ENCODE results near the gene TEX2.

The TEX2 gene

DNA sequence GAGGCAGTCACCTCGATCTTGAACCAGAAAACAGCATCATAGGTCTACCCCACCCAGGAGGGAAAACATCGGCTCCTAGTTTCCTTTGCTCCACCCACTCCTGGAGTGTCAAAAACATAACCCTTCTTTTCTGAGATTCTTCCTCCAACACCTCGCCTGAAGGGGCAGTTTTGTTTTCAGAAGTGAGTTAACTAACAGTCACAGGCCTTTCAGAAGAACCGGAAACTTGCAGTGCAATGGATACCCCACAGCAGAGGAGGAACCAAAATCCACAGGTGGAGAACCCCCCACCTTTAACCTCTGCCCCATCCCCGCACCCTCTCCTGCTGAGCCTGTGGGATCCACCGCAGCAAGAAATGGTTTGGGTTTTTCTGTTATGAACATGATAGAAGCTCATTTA lies 7.8 kb upstream of the TEX2 start:
- in situ Hi-C loops (cut with MboI; ENCODE audit: low sequenced_read_pairs) = loop anchor here (10.0 kb wide), 1 partner anchor 126 kb away; no protein-coding TSS in a partner anchor

DNA sequence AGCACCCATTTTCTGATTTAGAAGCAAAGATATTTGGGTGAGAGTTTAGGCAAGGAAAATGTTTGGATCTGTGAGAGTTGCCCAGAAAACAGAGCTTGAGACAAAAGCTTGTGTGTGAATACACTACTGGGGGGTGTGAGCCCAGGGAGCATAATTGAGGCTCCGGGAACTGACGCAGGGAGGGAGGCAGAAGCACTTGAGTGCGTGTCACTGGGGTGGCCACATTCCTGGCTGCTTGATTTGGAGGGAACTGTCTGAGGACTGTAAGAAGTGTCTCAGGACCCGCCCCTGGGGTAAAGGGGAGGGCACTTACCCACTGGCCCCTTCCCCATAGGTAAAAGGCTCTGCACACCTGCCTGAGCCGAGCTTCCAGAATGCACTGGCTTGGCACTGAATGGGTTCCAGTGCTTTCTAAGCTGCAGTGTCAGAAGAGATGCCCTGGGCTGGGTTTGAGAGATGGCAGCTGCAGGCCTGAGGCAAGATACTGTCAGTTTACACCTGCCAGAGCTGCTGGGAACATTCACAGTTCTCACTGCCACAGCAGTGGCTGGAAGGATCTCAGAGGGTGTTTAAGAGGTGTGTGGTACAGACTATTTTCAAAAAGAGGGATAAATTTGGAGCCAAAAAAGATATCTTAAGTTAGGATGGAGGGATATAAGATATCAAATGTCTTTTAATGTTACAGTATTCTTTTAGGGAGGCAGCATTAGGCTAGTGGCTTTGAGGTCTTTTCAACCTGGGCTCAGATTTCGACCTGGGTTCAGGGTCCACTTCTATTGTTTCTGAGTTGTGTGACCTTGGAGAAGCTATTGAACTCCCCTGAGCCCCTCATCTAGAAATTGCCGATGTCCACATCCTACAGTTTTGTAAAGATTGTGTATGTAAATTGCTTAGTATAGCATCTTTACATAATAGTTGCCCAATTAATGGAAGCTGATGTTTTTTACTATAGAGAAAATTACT lies 6.9 kb upstream of the TEX2 start:
- in situ Hi-C loops (cut with MboI; ENCODE audit: low sequenced_read_pairs) = loop anchor here (10.0 kb wide), 1 partner anchor 125 kb away; no protein-coding TSS in a partner anchor

DNA sequence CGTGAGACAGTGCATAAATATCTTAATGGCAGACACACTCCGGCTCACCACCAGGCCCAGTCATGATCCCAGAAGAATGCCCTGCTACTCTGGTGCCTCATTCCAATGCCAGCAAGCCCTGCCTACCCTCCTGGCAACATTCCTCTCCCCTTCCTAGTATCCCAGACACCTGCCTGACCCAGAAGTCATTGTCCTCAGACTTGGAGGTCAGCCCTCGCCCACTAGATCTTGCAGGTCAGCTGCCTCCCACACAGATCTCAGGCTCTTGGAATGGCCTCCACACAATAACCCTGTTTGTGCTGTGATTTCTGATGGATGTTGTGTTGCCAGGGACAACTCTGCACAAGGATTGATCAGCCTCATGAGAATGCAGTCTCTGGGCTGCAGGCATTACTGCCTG lies 1.8 kb upstream of the TEX2 start:
- in situ Hi-C loops (cut with MboI; ENCODE audit: low sequenced_read_pairs) = no loop called here

DNA sequence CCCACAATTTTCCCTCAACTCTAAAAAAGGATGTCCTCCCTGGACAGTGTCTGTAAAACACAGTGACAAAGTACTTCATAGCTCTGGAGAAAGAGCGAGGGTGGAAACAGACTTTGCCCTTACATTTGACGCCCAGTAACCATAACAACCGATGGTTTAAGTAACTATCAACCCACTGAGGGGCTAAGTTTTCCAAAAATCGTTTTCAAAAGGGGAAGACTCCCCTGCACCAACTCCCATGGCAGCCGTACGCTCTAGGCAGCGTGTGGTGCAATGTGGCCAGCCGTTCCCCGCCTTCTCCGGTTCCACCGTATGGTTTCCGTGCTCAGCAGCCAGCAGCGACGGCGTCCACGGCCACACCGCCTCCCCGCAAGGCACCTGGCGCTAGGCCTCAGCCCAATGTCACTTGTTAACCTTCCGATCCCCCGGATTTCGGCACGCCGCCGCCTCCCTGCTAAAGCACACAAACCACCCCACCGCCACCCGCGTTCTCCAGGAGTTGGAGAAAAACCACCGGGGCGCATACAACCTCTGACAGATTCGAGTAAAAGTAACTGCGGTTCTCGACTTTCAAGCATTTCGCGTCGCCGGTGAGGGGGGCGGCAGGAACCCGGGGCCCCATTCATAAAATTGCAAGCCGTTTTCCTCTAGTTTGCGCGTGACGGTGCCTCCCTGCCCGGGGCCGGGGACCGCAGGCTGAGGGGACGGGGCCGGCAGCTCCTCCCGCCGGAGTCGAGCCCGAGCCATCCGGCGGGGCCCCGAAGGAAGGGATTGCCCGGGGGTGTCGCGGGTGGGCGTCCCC lies 661 bp downstream of the TEX2 start:
- in situ Hi-C loops (cut with MboI; ENCODE audit: low sequenced_read_pairs) = no loop called here

DNA sequence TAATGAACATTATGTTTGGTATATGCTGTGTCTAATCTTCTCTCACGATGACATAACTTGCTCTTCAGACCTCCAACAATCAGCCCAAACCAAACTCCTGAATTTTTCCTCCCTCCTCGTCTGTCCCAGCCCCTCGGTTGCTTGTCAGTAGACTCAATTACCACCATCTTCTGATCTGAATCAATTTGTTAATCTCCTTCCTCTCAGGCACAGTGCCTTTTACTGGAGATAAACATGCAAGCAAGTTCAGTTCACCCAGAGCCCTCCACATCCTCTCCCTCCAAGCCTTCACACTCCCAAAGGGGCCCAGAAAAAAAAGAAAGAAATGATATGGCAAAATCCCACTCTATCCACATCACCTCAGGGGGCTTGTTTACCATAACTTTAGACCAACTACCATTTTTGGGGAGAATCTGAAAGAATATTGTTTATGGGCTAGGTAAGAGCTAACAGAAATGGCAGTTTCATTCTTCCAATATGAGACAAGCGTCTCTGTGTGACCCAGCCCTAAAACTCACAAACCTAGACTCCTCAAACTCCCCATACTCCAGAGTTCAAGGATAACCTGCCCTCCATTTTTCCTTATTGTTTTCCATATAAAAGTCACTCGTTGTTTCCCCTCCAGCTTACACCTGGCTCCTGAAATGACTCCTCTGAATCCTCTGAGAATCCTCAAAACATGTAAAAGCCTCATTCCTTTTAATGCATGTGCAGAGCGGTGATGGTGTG lies 1.5 kb downstream of the TEX2 start:
- in situ Hi-C loops (cut with MboI; ENCODE audit: low sequenced_read_pairs) = no loop called here

DNA sequence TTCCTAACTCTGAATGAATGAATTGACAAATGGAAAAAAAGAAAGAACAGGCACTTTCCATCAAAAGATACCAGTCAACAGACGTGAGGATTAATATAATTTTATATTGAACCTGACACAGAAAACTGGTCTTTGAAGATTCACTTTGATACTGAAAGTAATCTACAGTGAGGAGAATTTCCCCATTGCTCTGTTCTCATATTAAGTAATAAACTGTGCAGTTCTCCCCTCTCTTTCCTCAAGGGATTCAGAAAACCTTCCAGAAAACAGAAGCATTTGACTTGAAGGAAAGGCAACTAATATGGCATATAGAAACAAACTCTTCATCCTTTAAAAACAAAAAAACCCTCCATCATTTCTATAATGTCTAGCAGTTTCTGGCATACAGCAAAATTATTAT lies 2.2 kb downstream of the TEX2 start:
- in situ Hi-C loops (cut with MboI; ENCODE audit: low sequenced_read_pairs) = no loop called here

DNA sequence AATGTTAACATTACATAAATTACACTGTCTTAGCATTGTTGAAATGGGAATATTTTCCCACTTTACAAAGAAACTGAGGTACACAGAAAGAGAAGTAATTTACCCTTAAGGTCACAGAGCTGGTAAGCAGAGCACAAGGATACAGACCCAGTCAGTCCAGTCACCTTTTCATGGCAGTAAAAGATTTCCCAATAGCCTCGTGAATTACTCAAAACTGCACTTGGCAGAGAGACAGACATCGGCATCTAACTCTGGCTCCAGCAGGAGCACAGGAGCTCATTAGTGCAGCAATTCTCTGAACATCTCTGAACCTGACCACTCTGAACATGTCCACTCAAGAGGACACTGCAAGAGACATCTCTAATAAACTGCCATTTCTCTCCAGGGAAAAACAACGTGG lies 3.1 kb downstream of the TEX2 start:
- in situ Hi-C loops (cut with MboI; ENCODE audit: low sequenced_read_pairs) = no loop called here

DNA sequence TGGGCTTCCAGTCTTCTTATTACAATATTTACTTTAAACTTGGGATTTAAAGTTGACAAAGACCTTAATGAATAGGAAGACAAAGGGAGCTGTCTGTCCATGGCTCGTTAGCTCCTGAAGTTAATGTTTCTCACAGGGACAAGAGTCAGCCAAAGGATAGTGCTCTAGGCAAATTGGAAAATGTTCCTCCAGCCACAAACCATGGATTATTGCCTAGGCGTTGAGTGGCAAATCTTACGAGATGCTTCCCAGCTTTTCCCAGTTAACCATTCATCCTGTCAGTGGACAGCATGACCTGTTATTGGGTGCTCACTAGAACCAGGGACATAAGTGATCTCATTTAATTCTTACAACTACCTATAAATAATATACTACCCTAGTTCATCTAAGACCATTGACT lies 3.6 kb downstream of the TEX2 start:
- in situ Hi-C loops (cut with MboI; ENCODE audit: low sequenced_read_pairs) = no loop called here

DNA sequence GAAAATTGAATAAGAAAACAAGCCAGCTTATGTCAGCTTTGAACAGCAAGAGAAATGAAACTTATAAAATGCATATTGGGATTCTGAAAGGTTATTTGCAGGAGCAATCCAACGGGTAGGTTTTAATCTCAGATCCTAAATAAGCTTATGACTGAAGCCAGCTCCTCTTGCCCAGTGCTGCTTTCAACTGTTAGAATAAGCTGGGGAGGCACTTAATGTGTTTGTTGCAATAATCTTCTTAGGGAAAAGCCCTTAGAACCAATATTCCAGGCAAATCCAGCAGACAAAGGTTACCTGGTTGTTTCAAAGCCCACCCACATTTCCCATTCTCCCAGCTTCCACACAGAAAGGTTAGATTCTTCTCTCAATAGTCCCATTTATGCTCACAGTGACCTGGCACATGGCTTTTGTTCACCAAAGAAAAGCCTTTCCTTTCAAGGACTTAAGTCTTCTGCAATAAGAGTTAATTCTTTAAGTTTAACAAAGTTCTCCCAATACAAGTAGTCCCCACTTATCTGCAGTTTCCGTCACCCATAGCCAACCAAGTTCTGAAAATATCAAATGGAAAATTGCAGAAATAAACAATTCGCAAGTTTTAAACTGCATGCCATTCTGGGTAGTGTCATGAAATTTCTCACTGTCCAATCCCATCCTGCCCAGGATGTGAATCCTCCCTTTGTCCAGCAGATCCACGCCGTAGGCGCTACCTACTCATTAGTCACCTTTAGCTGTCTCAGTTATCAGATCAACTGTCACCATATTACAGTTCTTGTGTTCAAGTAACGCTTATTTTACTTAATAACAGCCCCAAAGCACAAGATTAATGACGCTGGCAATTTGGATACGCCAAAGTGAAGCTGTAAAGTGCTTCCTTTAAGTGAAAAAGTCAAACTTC lies 5.9 kb downstream of the TEX2 start:
- in situ Hi-C loops (cut with MboI; ENCODE audit: low sequenced_read_pairs) = no loop called here

DNA sequence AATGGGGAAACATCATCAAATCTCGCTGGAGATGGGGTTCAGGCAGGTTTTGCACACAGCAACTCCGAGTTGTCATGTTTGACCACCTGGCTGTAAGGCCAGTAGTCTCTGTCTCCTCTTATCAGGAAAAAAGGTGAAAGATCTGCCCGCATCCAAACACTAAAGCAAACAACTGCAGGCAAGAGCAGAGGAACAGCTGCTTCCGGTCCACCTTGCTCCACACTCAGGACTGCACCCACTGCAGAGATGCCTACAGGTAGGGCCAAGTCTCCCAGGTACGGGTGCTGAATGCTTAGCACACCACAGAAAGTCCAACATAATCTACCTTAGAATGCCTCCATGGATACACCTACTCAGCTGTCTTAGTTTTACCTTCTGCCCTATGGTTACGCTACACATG lies 7.3 kb downstream of the TEX2 start:
- in situ Hi-C loops (cut with MboI; ENCODE audit: low sequenced_read_pairs) = no loop called here

DNA sequence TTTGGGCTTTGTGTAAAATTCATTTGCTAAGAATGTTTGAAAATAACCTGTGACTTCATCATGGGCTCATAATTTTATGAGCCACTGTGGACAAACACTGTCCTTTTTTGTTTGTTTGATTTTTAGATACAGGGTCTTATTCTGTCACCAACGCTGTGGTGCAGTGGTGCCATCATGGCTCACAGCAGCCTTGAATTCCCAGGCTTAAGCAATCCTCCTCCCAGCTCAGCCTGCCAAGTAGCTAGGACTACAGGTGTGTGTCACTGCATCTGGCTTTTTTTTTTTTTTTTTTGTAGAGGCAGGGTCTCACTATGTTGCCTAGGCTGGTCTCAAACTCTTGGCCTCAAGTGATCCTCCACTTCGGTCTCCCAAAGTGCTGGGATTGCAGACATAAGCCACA lies 8.3 kb downstream of the TEX2 start:
- in situ Hi-C loops (cut with MboI; ENCODE audit: low sequenced_read_pairs) = no loop called here

DNA sequence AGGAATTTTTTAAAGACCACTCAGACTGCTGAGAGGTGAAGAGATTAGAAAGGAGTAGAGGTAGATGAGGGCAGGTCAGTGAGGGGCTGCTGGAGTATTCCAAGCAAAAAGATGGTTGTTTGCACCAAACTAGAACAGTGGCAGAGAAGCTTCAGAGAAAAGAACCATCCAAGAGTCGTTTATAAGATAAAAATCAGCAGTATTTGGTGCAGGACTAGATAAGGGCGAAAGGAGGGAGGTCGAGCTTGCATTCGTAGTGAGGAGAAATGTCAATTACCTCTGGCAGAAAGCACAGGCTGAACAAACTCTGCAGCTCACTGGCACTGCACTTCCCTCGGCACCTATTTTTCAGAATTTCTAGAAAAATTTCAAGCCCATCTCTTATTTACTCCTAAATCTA lies 9.6 kb downstream of the TEX2 start:
- in situ Hi-C loops (cut with MboI; ENCODE audit: low sequenced_read_pairs) = no loop called here

DNA sequence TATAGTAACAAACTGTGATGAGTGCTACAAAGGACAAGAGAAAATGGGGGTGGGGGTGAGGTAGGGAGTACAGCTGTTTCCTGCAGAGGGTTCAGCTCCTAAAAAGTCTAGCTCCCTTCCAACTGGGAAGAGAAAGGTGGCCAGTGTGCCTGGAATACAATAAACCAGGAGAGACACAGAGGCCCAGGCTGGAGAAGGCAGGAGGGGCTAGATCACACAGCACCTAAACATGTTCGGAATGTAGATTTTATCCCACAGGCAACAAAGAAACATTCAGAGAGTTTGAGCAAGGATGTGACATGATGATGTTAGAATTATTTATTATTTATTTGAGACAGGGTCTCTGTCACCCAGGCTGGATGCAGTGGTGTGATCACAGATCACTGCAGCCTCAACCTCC lies 10.2 kb downstream of the TEX2 start:
- in situ Hi-C loops (cut with MboI; ENCODE audit: low sequenced_read_pairs) = no loop called here

DNA sequence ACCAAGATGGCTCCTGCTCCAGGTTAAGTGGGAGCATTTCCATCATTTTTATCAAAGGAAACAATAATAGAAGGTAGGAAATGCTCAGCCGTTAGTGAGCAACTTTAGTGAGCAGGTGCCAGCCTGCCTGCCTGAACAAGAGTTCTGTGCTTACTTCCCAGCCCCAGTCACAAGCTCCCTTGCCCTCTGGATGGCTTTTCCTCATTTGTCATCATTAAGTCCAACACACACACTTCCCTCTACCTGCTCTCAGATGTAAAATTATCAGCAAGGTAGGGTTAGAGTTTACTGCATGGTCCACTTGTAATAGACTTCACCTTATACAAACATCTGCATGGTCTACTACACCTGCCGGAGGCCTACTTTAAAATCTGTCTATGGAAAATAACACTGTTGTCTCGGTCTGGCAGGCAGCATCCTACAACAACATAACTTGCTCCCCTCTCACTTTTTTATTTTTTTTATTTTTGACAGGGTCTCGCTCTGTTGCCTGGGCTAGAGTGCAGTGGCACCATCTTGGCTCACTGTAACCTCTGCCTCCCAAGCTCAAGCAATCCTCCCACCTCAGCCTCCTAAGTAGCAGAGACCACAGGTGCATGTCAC lies 12.7 kb downstream of the TEX2 start:
- in situ Hi-C loops (cut with MboI; ENCODE audit: low sequenced_read_pairs) = no loop called here

DNA sequence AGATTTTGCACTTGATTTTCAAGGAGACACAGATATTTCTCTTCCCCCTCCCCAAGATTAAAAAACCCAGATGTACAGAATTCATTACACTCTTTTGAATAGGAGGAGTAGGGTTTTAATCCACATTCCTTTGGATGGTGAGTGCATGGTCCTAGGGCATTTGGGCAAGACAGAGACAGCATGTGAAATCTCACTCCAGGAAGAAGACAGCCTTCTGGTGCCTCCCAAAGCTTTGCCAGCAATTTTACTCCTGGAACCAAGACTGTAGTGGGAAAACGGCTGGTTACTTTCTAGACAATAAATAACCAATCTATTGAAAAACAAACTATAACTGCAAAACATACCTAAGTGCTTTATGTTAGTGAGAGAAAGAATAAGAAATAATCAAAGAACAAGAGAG lies 15.2 kb downstream of the TEX2 start:
- in situ Hi-C loops (cut with MboI; ENCODE audit: low sequenced_read_pairs) = no loop called here

DNA sequence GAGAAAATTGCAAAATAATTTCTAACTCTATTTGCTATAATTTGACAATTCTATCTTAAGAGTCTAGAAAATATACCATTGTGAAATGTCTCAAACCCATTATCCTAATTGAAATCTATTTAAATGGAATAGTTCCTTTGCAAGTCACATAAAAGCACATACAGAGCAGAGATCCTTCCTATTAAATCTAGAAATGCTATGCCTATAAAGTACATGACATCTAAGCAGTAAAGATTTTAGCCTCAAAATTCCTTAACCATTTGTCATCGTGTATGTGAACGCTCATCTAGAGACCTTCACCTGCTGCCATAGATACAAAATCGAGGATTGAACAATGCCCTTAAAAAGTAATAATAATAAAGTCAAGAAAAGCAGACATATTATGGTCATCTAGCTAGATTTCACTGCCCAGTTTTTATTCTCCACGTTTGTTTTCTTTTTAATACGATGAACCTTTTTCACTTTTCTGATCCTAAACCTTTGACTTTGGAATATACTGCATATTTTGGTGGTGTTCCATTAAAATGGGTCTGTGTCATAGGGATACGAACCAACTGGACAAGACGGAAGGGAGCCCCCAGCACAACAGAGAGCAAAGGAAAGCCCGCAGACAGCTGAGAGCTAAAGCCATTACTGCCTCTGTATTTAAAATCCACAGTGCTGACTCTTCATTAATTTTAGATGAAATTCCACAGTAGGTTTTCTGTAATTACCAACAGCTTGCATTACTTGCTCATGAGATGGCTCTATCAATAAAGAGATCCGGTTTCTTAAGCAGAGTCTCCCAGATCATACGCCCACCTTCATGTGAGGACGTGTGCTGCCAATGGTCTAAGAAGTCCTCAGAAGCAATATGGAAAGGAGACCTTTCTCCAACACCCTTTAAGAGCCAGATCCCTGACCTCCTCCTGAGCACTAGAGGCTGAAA lies 17.6 kb downstream of the TEX2 start:
- in situ Hi-C loops (cut with MboI; ENCODE audit: low sequenced_read_pairs) = no loop called here

DNA sequence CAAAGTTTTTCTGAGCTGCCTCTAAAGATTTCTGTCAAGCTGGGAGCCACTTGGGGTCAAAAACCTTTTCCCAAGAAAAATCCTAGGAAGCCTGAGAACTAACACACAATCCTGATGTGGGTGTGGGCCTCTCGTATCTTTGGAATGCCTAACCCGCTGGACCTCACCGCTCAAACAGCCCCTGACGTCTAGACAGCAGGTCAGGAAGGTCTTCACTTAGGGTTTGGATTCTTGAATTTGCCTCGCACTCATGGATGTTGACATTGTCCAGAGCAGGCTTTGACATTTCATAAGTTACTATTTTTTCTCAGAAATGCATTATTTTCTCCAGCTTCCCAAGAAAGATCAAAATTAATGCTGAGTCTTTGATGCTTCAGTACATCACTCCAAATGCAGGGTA lies 18.9 kb downstream of the TEX2 start:
- in situ Hi-C loops (cut with MboI; ENCODE audit: low sequenced_read_pairs) = no loop called here

DNA sequence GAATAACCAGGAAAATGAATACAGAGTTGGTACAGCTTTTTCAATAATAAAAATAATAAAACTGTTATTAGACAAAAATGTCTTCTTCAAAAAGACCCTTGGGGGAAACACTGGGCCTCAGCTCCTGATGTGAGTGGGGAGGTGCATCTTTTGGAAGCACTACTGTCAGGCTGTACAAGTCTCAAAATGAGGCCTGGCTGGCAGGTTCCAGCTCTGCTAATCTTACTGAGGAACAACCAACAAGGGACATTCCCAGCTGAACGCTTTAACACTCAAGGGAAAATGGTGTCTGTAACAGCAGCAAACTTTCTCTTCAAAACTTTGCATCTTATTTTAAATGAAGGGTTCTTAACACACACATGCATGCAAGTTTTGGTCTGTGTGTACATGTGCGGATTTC lies 19.7 kb downstream of the TEX2 start:
- in situ Hi-C loops (cut with MboI; ENCODE audit: low sequenced_read_pairs) = no loop called here

DNA sequence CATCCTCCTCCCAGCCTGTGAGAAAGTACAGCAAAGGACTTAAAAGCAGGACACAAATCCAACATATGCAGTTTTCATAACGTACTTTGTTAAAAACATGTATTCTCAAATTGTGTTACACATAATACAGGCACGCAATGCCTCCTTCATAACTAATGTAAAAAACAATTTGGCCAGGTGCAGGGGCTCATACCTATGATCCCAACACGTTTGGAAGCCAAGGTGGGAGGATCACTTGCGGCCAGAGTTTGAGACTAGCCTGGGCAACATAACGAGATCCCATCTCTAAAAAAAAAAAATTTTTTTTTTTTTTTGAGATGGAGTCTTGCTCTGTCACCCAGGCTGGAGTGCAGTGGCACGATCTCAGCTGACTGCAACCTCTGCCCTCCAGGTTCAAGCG lies 20.4 kb downstream of the TEX2 start:
- in situ Hi-C loops (cut with MboI; ENCODE audit: low sequenced_read_pairs) = no loop called here

All from HL-60/S4 treated with retinoic acid at 250 ng/mL for 4 days and 3 days (cell line).